Stimulated activated CD8-positive, alpha-beta memory T cell treated with anti-CD3 and anti-CD28 coated beads, Interleukin-4, amount 100 ng/mL, for 24 hours (primary cell): ENCODE results near the gene NANOG.
"Not testable (repeated sequence)": the region's sequence is repeated elsewhere in the genome, so short reads cannot be mapped to it uniquely, and the experiment has no call there.

Experiments
- DNase-seq: peaks from one replicate; pipeline ENCODE4 v3.0.0-alpha.2; 2020; ENCODE audit warnings: low read depth

NANOG gene

DNA sequence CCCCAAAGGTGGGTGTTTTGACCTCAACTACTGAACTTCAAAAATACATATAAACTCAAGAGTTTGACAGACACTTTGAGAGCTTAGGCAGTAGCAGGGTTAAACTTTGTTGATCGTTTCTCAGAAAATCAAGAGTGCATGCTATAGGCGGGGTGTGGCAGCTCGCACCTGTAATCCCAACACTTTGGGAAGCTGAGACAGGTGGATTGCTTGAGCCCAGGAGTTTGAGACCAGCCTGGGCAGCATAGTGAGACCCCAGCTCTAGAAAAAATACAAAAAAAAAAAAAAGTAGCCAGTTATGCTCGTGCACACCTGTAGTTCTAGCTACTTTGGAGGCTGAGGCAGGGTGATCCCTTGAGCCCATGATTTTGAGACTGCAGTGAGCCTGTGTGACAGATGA lies 12.3 kb downstream of the NANOG start:
- DNase-seq = no peak

GRCh38 chr12:7806319-7806718 lies 17.1 kb downstream of the NANOG start:
- not testable (repeated sequence) for DNase-seq

DNA sequence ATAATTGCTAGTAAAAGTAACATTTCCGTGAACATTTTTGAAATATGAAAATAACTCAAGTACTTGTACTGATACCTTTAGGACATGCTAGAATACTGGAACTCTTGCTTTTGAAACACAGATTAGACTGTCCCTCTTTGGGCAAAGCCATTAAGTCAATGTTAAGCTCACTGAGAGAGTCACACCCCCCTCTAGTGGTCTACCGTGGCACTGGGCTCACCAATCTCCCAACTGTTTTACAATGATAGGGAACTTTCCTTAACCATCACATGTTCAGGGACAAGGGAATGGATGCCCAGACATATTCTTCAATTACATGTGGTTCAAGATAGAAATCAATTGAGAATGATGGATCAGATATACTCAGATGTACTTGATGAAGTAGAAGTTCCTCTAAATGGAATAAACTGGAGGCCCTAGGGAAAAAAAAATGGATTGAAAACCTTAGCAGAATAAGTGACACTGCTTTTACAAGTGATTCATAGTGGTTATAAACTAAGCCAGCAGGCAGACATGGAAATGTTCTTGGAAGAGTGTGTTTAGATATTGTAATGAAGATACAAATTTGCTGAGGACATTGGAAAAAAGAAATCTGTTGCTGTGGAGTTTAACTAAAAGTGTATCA lies 17.8 kb downstream of the NANOG start:
- peak; percentile 52 for DNase-seq

DNA sequence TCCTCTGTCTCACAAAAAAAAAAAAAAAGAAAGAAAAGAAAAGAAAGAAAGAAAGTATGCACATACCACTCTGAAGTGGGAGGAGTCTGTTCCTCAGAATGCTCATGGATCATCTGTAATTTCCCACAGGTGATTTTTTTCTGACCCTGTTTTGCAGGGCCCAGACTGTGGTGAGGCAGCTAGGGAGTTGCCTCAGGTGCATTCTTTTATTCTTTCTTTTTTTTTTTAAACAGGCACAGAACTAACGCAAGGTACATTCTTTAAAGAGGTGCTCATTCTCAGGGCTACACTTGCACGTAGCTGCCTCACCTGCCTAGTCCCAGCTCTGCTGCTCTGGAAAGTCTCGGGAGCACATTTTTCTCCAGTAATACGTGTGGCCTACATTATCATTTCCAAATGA lies 36.6 kb downstream of the NANOG start:
- not testable (repeated sequence) for DNase-seq

- not testable (repeated sequence) for DNase-seq
Observed at GRCh38 chr12:7829737-7830136, 40.5 kb downstream of the NANOG start.

- no peak for DNase-seq
Observed at GRCh38 chr12:7832059-7832696, 43.0 kb downstream of the NANOG start.

DNA sequence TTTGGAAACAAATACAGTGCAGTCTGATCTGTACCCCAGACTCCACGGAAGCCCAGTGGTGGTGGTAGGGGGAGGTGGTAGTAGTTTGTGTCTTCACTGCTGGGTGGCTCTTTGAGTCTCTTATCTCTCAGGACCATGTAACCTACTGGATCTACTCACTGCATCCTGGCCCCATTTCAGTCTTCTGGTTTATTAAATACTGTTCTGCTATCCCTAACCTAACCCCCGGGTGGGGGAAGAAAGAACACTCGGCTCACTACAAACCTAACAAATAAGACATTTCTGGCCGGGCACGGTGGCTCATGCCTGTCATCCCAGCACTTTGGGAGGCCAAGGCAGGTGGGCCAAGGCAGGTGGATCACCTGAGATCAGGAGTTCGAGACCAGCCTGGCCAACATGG lies 44.0 kb downstream of the NANOG start:
- not testable (repeated sequence) for DNase-seq

DNA sequence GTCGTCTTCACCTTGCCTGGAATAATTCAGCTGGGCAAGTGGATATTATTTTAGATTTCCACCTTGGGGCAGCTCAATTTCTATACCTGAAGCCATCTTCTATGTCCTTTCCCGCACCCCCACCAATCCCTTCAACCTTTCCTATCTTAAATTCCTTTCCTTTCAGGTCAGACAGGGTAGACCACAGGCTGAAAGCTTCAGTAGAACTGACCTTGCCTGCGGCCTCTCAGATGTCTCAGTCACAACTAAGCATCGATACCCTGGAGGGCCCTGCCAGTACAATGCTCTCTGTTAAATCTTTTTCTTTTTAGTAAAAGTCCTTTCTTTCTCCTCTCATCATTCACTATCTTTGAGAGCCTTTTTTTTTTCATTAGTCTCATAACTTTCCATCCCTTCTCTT lies 44.6 kb downstream of the NANOG start:
- no peak for DNase-seq

DNA sequence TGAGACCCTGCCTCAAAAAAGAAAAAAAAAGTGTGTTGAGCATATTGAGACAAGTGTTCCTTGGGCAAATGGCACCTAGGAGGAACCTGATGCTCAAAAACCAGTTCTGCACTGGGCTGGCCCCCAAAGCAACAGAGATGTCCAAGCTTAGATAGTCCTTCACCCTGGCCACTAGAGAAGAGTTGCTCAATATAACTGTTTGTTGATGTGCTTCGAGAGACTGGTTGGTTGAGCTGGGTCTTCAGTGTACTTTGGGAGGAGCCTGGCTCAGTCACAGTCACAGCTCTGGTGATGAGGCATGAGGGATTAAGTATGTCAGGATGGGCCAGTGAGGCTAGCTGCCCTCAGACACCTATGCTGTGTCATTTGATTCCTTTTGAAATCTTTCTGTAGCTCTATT lies 45.5 kb downstream of the NANOG start:
- no peak for DNase-seq

DNA sequence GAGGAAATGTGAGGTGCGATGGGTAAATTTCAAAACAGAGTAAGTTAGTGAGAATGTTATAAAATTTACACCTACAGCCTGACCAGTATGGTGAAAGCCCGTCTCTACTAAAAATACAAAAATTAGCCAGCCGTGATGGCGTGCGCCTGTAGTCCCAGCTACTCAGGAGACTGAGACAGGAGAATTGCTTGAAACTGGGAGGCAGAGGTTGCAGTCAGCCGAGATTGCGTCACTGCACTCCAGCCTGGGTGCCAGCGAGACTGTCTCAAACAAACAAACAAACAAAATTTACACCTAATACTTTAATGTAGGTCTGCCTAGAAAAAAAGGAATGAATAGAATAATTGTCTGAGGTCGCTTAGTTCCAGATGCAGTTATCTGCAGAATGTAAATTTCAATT lies 45.9 kb downstream of the NANOG start:
- no peak for DNase-seq

DNA sequence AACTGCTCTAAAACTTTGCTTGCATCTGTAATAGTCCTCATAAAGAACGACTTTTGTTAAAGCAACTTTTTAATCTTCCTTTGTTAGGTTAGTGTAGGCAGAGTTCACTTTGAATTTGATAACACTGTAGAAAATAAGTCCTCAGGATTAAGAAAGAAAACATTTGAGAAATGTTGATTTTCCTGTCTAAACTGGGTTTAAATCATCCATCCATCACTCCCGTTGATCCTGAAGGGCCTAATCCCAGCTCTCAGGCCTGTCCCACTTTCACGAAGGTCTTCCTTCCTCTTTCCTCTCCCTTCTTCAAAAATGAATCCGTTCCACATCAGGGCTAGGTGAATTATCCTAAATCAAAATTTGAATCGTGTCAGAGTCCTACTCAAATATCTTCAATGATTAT lies 46.6 kb downstream of the NANOG start:
- no peak for DNase-seq

DNA sequence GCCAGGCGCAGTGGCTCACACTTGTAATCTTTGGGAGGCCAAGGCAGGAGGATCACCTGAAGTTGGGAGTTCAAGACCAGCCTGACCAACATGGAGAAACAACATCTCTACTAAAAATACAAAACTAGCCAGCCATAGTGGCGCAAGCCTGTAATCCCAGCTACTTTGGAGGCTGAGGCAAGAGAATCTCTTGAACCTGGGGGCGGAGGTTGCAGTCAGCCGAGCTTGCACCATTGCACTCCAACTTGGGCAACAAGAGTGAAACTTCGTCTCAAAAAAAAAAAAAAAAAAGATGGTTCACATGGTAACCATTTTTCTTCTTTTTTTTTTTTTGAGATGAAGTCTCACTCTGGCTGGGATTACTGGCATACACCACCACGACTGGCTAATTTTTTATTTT lies 48.2 kb downstream of the NANOG start:
- no peak for DNase-seq

DNA sequence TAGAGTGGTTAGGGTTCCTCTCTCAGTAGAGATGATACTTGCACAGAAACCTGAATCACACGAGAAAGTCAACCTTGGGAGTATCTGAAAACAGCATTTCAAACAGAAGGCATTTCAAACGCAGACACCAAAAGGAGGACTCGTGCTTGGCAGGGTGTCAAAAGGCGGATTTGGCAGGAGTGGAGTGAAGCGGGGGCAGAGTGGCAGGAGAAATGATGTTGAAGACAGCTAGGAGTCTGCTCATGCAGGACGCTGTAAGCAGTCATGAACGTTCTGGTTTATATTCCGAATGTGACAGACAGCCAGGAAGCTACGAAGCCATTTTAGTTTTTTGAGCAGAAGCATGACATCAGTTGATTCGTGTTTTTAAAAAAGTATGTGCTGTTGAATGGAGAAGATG lies 50.0 kb downstream of the NANOG start:
- not testable (repeated sequence) for DNase-seq

DNA sequence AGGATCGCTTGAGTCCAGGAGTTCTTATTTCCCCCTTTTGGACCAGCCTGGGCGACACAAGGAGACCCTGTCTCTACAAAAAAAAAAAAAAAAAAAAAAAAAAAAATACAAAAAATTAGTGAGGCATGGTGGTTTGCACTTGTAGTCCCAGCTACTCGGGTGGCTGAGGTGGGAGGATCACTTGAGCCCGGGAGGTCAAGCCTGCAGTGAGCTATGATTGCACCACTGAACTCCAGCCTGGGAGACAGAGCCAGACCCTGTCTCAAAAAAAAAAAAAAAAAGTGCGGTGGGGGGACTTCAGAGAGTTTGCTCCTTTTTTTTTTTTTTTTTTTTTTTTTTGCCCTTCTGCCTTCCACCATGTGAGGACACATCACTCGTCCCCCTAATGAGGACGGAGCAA lies 50.6 kb downstream of the NANOG start:
- not testable (repeated sequence) for DNase-seq

DNA sequence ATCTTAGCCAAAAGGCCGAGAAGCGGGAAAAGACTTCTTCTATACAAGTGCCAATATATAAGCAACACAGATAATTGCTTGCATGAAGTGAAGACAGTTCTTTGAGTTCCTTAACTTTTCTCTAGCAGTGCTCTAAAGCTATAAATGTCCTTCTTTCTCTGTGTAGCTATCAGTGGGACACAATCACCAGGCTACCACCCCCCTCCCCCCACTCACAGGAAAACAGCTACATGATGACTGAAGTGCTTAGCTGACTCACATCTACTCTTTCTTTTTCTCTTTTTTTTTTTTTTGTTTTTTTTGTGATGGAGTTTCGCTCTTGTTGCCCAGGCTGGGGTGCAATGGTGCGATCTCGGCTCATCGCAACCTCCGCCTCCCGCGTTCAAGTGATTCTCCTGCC lies 53.2 kb downstream of the NANOG start:
- DNase-seq = not testable (repeated sequence)

- not testable (repeated sequence) for DNase-seq
Observed at GRCh38 chr12:7843149-7843548, 53.9 kb downstream of the NANOG start.

GRCh38 chr12:7843583-7843982 lies 54.4 kb downstream of the NANOG start:
- not testable (repeated sequence) for DNase-seq

DNA sequence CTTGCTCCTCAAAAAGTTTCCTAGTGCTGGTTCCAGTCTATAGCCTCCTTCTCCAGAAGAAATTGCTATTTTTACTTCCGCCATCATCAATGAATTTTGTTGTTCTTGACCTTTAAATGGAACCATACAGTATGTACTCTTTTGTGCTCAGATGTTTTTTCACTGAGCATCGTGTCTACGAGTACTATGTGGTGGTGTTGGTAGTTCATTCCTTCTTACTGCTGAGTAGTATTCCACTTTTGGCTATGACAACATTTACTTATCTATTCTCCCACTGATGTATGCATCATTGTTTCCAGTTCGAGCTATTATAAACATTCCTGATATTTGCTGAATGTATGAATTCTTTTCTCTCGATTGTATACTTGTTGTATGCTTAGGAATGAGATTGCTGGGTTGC lies 54.9 kb downstream of the NANOG start:
- DNase-seq = no peak

DNA sequence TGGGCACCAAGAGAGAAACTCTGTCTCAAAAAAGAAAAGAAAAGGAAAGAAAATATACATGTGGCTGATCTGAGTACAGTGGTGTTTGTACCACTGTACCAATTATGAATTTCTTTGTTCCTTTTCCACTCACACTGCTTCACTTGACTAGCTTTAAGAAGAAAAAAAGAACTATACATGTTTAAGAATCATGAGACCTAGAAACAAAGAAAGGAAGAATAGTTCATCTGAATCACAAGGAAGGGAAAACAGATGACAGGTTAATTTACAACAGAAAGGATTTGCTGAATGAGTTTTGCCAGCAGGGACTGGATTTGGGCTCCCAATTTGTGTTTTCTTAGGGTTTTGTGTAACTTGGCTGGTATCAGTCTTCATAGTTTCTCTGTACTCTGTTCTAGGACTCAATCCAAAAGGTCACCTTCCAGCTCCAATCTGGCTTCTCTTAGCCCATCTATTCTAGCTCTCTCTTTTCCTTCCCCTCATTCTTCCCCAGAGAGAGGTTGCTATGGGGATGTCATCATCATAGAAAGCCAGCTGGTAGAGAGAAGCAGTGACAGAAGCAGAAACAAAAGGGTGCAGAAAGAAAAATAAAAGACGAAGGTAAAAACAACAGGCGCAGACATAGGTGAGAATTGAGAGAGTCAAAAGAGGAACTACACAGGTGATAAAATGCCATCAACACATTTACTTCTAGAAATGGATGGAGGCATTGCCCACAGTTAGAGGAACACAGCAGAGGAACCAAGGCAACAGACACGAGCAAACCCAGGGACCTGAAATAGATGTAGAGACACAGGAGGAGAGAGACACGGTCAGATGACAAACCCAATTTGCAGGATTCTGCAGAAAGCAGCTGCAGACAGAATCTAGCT lies 58.3 kb downstream of the NANOG start:
- DNase-seq = not testable (repeated sequence)

DNA sequence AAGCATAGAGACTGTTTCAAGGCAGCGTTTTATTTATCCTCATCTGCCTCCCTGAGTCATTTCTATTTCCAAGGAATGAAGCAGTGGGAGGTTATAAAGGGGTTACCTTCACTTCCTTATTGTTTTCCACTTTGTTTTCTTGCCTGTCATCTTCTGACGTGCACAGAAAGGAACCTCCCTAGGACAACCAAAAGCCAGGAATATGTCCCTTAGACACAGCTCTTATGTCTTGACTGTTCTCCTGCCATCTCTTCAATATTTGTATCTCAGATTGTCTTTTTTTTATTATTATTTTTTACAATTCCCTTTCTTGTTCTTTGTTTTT lies 58.9 kb downstream of the NANOG start:
- DNase-seq = not testable (repeated sequence)
